ENCODE results near the gene VPS37B.

Gene VPS37B

GRCh38 chr12:122855928-122856831 is 39.7 kb downstream of the VPS37B start:
- DNase-seq (ENCODE audit: low read depth): no peak
- H3K4me3 ChIP-seq (ENCODE audit: control insufficient read depth, low read depth, low read length): no peak overlapping the region
- no peak for TF ChIP-seq CTCF (IDR thresholded peaks at IDR 0.05; ENCODE audit: control insufficient read depth, insufficient read depth, low read depth, low read length, missing control alignments)

GRCh38 chr12:122855071-122855829 is 40.7 kb downstream of the VPS37B start:
- no peak overlapping the region for H3K4me3 ChIP-seq (ENCODE audit: control insufficient read depth, low read depth, low read length)
- no peak for DNase-seq (ENCODE audit: low read depth)

GRCh38 chr12:122854554-122854953 is 41.4 kb downstream of the VPS37B start:
- TF ChIP-seq CTCF (IDR thresholded peaks at IDR 0.05; ENCODE audit: control insufficient read depth, insufficient read depth, low read depth, low read length, missing control alignments): no peak
- DNase-seq (ENCODE audit: low read depth): no peak
- no peak overlapping the region for H3K4me3 ChIP-seq (ENCODE audit: control insufficient read depth, low read depth, low read length)

More at GRCh38 chr12:122855071-122855829, 40.7 kb downstream of the VPS37B start:
- no peak for TF ChIP-seq CTCF (IDR thresholded peaks at IDR 0.05; ENCODE audit: control insufficient read depth, insufficient read depth, low read depth, low read length, missing control alignments)

- no peak for DNase-seq (ENCODE audit: low read depth)
- no peak overlapping the region for H3K4me3 ChIP-seq (ENCODE audit: control insufficient read depth, low read depth, low read length)
- TF ChIP-seq CTCF (IDR thresholded peaks at IDR 0.05; ENCODE audit: control insufficient read depth, insufficient read depth, low read depth, low read length, missing control alignments): no peak
Observed at GRCh38 chr12:122853582-122854245, 42.2 kb downstream of the VPS37B start.

- TF ChIP-seq CTCF (IDR thresholded peaks at IDR 0.05; ENCODE audit: control insufficient read depth, insufficient read depth, low read depth, low read length, missing control alignments): no peak
- DNase-seq (ENCODE audit: low read depth): no peak
- H3K4me3 ChIP-seq (ENCODE audit: control insufficient read depth, low read depth, low read length): no peak overlapping the region
Observed at GRCh38 chr12:122852336-122853275, 43.3 kb downstream of the VPS37B start.

All from AG09309 (cell line).